ENCODE data around the gene HGS. TPM values are rescaled to one million over a fixed set of nuclear protein-coding genes. Genes with fewer than 3 reads are reported as not detected.

Gene HGS
- total and polyA plus RNA-seq, 2 of the 13 experiments (the other 11 are each of a cell fraction or from before 2014, with no cell fraction given) = 73.3 to 78.1 TPM

GRCh38 chr17:81733507-81734404 lies 49.9 kb downstream of the HGS start (continued):
- TF ChIP-seq ZBTB33 (CRISPR knock-in tag; IDR thresholded peaks at IDR 0.05) = peak; percentile 68
- TF ChIP-seq ZBTB7B (CRISPR knock-in tag; IDR thresholded peaks at IDR 0.05) = peak; percentile 29; the same call in 1 of the 2 replicates
- no peak for TF ChIP-seq PHF20 (CRISPR knock-in tag; IDR thresholded peaks at IDR 0.05)
- TF ChIP-seq ZNF10 (CRISPR knock-in tag; IDR thresholded peaks at IDR 0.05; ENCODE audit: borderline replicate concordance, low read depth) = no peak
- TF ChIP-seq ZFP36L1 (CRISPR knock-in tag; IDR thresholded peaks at IDR 0.05) = no peak
- TF ChIP-seq ZNF282 (IDR thresholded peaks at IDR 0.05; ENCODE audit: partially characterized antibody) = no peak
- TF ChIP-seq TRAFD1 (CRISPR knock-in tag; IDR thresholded peaks at IDR 0.05; ENCODE audit: borderline replicate concordance) = no peak
- no peak for TF ChIP-seq ZFAT (CRISPR knock-in tag; conservative IDR thresholded peaks at IDR 0.05)
- peak; percentile 92 for TF ChIP-seq EZH2 (conservative IDR thresholded peaks at IDR 0.05; ENCODE audit: low read depth, low read length)
- TF ChIP-seq KMT2B (CRISPR knock-in tag; IDR thresholded peaks at IDR 0.05) = peak; percentile 43; the same call in 1 of the 2 replicates
- no peak for TF ChIP-seq ZNF337 (CRISPR knock-in tag; IDR thresholded peaks at IDR 0.05; ENCODE audit: borderline replicate concordance, low read depth)
- TF ChIP-seq PLSCR1 (CRISPR knock-in tag; IDR thresholded peaks at IDR 0.05; ENCODE audit: borderline replicate concordance) = no peak
- TF ChIP-seq RBM39 (IDR thresholded peaks at IDR 0.05; ENCODE audit: low read depth, low read length, poor library complexity, severe bottlenecking) = peak; percentile 57
- TF ChIP-seq PRDM4 (CRISPR knock-in tag; IDR thresholded peaks at IDR 0.05; ENCODE audit: borderline replicate concordance) = no peak
- TF ChIP-seq ZNF160 (CRISPR knock-in tag; IDR thresholded peaks at IDR 0.05) = no peak
- TF ChIP-seq ATF6 (CRISPR knock-in tag; conservative IDR thresholded peaks at IDR 0.05) = no peak
- TF ChIP-seq KDM3A (CRISPR knock-in tag; IDR thresholded peaks at IDR 0.05; ENCODE audit: low read depth) = peak; percentile 91
